ENCODE data around the gene WFIKKN1. TPM values are rescaled to one million over a fixed set of nuclear protein-coding genes. Genes with fewer than 3 reads are reported as not detected.

WFIKKN1 gene
- total RNA-seq, 1 experiment from 2014 or later = 0.47 TPM

DNA sequence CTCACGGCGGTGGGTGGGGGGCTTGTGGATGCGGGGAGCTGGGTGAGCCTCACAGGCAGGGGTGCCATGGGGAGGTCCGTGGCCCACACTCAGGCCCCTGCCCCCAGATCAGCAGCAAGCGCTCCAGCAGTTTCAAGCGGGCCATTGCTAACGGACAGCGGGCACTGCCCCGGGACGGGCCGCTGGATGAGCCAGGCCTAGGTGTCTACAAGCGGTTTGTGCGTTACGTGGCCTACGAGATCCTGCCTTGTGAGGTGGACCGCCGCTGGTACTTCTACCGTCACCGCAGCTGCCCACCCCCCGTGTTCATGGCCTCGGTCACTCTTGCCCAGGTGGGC, 45.7 kb downstream of the WFIKKN1 start:
- H3K79me2 ChIP-seq (ENCODE audit: insufficient read depth, low read length) = peaks cover 11% of the 10 kb centered on the region
- intact Hi-C loops (cut with micrococcal nuclease) = no loop called here
- no peaks in the 10 kb centered on the region for H3K27me3 ChIP-seq (ENCODE audit: insufficient read depth, low read length)
- no peaks in the 10 kb centered on the region for H3K9me2 ChIP-seq (ENCODE audit: insufficient read depth)
- CTCF ChIA-PET = no interaction called here
- ATAC-seq = no peak
- no peak overlapping the region for H2AFZ ChIP-seq (ENCODE audit: low read depth, low read length, poor library complexity, severe bottlenecking)
- no peak for DNase-seq (ENCODE audit: low read depth, low spot score)
- TF ChIP-seq RAD21 (IDR thresholded peaks at IDR 0.05; ENCODE audit: low read depth) (no peak), ZNF274 (IDR thresholded peaks at IDR 0.05; ENCODE audit: low read depth, low read length) (no peak), TCF7L2 (IDR thresholded peaks at IDR 0.05; ENCODE audit: borderline replicate concordance, extremely low read depth, insufficient read depth, insufficient read length) (no peak), YY1 (IDR thresholded peaks at IDR 0.05; ENCODE audit: extremely low read depth, insufficient replicate concordance, low read depth, low read length) (no peak), ZFX (IDR thresholded peaks at IDR 0.05) (no peak), EZH2 (IDR thresholded peaks at IDR 0.05) (no peak)
- TF ChIP-seq, protein P1, sequence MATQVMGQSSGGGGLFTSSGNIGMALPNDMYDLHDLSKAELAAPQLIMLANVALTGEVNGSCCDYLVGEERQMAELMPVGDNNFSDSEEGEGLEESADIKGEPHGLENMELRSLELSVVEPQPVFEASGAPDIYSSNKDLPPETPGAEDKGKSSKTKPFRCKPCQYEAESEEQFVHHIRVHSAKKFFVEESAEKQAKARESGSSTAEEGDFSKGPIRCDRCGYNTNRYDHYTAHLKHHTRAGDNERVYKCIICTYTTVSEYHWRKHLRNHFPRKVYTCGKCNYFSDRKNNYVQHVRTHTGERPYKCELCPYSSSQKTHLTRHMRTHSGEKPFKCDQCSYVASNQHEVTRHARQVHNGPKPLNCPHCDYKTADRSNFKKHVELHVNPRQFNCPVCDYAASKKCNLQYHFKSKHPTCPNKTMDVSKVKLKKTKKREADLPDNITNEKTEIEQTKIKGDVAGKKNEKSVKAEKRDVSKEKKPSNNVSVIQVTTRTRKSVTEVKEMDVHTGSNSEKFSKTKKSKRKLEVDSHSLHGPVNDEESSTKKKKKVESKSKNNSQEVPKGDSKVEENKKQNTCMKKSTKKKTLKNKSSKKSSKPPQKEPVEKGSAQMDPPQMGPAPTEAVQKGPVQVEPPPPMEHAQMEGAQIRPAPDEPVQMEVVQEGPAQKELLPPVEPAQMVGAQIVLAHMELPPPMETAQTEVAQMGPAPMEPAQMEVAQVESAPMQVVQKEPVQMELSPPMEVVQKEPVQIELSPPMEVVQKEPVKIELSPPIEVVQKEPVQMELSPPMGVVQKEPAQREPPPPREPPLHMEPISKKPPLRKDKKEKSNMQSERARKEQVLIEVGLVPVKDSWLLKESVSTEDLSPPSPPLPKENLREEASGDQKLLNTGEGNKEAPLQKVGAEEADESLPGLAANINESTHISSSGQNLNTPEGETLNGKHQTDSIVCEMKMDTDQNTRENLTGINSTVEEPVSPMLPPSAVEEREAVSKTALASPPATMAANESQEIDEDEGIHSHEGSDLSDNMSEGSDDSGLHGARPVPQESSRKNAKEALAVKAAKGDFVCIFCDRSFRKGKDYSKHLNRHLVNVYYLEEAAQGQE (IDR thresholded peaks at IDR 0.05; ENCODE audit: low read depth) = no peak
- RAD21 ChIA-PET (ENCODE audit: low non-redundant PET in 1 of 2, low total read pairs in 2 of 2, uncharacterized antibody in 2 of 2, unreplicated experiment in 2 of 2) = no interaction called here
- H3K36me3 ChIP-seq (ENCODE audit: control insufficient read depth in 1 of 2, insufficient read depth in 2 of 2, low read length in 2 of 2) = peaks cover 0 to 10% of the 10 kb centered on the region in 2 experiments; a peak in 3 of 4 replicates
- H3K9me3 ChIP-seq (ENCODE audit: control insufficient read depth in 1 of 2, insufficient read depth in 1 of 2, low read depth in 1 of 2, low read length in 2 of 2) = no peaks in the 10 kb centered on the region
- POLR2A ChIA-PET = no interaction called here
- H3K4me2 ChIP-seq (ENCODE audit: low read length) = no peak overlapping the region
- BruUV-seq (replicated peaks) = no TSS peak
- no peak overlapping the region for H3K27ac ChIP-seq (ENCODE audit: low read depth, low read length)
- H3K4me3 ChIP-seq (replicated peaks in 1 of 2; ENCODE audit: low read depth in 1 of 2, low read length in 2 of 2) = no peak overlapping the region
- H3K4me1 ChIP-seq (ENCODE audit: control insufficient read depth in 1 of 2, insufficient read depth in 2 of 2, low read length in 2 of 2) = peaks cover 0 to 17% of the 10 kb centered on the region in 2 experiments; a peak in 3 of 4 replicates
- no peak overlapping the region for H3K9ac ChIP-seq (ENCODE audit: low read length)
- H4K20me1 ChIP-seq (ENCODE audit: insufficient read depth) = no peaks in the 10 kb centered on the region
